CD4-positive, alpha-beta T cell treated with Interleukin-17A for 1 hour (primary cell): ENCODE results near the gene B9D2.

ENCODE experiments used
- DNase-seq: peaks from one replicate; pipeline ENCODE4 v3.0.0-alpha.2; 2020

B9D2 gene

DNA sequence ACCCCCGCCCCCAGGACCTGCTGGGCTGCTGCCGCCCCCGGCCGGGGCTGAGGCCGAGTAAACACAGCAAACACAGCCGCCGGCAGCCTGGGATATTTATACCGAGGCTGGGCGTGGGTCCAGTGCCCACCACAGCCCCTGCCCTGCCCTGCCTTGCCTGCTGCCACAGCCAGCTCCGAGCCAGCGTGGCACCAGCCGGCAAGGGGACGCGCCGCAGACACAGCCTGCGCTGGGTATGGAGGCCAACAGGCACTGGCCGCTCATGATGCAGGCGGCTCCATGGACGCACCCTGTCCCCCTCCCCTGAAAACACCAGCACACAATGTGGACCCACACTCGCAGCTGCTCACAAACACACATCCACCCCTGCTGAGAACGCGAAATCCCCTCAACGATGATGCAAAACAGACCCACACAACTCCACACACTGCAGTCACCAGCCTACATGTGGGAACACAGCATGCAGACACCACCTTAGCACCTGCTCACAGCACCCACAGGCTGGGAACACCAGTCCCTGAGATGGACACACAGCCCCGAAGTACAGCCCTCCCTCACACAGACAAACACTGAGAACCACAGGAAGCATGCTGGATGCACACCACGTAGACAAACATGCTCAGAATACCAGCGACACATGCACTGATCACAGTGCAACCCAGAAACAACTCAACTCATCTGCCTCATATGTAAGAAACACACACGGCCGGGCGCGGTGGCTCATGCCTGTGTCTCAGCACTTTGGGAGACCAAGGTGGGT, 37.8 kb downstream of the B9D2 start:
- peak; percentile 42 for DNase-seq

DNA sequence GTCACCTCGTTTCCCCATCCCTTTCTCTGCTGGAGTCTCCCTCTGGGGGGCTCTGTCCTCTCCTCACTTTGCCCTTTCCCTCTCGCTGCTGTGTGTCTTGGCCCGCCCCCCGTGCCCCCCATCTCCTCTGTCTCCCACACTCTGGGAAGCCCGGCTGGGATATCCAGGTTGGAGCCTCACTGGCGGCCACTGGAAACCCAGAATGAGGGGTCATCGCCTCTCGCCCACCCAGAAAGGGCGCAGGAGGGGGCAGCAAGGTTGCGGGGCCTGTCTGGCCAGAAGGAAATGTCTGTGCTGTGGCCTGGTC, 38.4 kb downstream of the B9D2 start:
- DNase-seq = no peak

DNA sequence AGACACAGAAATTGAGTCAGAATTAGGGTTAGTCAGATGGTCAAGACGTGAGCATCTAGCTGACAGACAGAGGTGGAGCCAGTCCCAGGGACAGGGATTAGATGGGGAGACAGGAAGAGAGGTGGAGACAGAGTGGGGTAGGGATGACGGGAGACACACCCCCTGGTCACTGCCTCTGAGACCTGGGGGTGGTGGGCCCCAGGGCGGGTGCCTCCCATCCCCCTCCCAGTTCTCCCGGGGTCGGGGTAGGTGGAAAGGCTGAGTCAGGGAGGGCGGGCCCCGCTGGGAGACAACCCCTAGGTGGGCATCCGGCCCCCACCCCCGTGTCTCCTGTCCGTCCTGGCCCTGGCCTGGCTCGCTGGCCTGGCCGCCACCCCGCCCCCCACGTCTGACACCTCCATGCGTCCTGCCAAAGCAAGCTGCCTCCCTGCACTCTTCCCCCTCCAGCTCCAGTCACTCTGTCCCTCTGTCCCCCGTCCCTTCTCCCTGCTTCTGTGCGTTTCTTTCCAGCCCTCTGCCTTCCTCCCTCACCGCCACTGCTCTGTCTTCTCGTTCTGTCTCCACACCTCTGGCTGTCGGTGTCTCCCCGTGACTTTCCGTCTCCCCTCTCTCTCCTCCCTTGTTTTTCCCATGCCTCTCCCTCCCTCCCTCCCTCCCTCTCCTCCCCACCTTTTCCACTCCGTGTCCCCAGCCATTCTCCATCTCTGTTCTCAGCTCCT, 38.9 kb downstream of the B9D2 start:
- no peak for DNase-seq

DNA sequence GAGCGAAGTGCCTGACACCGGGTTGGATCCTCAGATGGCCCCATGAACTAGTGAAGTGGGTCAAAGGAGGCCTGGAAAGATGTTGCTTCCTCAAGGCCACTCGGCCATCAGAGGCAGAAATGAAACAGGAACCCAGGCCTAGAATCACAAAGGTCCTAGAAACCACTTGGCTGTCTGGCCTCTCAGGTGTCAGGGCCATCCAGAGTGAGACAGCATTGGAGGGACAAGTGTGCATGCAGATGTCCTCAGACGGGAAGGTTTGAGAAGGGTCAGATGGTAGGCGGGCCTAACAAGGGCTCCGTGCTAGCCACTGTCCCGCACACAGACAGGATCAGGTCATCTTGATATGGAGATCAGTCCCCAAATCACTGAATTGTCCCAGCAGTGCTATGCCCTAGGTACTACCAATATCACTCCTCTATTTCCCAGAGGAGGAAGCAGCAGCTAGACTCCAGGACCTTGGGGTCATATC, 39.7 kb downstream of the B9D2 start:
- DNase-seq = no peak

DNA sequence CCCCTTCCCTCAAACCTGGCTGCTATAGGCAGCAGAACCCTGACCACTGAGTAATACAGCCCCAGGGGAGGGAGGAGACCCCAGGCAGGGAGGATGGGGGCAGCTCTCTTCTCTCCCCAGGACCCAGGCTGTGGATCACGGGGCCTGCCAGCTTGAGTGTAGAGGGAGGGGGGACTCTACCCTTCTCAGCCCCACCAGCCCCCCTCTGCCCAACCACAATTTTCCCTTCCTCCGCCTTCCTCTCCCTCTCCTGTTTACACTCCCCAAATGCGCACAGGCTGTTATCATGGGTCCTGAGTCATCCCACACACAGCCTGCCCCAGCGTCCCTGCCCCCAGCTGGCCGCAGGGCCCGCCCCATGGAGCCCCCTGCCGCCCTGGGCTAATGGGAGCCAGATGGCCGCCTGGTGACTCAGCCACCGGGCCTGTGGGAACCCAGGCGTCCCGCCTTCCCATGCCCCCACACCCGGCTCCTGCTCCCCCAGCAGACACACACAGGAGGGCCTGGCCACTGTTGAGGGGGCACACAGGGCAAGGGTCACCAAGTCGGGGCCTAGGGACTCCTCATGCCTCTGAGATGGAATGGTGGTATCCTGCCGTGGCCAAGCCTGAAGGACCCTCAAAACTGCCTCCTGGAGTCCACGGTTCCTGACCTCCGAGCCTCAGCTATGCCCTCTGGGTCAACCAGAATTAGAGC, 40.4 kb downstream of the B9D2 start:
- no peak for DNase-seq

DNA sequence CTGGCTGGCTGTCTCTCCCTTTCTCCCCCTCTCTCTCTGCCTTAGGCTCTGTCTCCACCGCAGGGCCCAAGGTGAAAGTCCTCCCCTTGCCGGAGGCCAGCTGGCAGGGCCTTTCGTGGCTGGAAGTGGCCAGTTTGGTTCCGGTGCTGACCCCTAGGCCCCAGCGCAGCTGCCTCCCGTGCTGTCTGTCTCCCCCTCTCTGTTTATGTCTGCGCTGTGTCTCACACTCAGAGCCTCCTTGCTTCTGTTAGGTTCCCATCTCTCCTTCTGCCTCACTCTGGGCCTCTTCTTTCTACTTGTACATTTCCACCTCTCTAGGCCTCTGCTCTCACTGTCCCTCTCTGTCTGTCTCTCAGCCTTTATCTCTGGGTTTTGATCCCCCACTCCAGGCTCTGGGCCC, 40.9 kb downstream of the B9D2 start:
- DNase-seq = no peak

DNA sequence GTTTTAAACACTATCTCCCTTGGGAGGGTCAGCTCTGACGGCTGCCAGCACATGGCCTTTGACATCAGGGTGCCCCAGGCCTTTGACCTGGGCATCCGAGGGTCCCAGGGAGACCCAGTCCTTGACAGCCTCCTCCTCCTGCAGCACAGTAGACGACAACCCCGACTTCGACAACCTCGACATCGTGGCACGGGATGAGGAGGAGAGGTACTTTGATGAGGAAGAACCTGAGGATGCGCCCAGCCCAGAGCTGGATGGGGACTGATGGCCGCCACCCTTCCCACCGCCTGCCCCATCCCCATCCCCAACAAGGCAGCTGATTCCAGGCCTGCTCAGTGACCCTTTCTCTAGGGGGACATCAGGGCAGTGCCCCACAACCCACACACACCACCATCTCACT, 41.5 kb downstream of the B9D2 start:
- DNase-seq = no peak

DNA sequence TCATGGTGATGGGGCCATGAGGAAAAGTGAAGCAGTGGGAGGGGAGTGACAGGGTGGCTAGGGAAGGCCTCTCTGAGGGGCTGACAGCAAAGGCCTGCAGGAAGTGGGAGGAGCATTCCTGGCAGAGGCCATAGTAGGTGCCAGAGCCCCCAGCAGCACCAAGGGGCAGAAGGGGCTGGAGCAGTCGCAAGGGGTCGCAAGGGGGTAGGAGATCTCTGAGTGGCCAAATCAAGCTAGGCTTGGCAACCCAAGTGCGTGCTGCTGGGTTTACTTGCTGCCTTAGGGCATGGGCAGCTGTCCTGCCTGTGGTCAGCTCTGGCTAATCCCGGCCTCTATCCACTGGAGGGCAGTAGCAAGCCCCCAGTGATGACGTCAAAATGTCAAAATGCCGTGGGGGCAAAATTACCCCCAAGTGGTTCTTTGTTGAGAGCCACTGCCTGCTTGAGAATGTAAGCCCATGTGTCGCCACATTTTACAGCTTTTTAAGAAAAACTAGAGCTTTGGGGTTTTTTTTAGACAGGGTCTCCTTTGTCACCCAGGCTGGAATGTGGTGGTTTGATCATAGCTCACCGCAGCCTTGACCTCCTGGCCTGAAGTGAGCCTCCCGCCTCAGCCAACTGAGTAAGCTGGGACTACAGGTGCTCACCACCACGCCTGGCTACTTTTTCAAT, 42.2 kb downstream of the B9D2 start:
- peak; percentile 36 for DNase-seq

DNA sequence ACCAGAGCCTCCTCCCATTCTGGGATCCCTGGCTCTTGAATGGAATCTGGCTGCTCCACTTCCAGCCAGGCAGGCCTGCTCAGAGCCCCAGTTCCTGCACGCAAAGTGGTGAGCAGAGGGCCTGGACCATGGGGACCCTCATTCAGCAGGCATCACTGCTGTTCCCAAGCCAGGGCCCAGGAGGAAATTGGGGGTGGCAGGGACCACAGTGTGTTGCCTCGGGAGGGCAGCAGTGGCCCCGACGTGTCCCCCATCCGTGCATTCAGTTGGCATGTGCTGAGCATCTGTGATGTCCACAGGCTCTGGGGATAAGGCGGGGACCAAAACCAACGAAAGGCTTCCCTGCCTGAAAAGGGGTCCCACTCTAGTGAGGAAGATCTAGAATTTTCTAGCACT, 42.7 kb downstream of the B9D2 start:
- no peak for DNase-seq

DNA sequence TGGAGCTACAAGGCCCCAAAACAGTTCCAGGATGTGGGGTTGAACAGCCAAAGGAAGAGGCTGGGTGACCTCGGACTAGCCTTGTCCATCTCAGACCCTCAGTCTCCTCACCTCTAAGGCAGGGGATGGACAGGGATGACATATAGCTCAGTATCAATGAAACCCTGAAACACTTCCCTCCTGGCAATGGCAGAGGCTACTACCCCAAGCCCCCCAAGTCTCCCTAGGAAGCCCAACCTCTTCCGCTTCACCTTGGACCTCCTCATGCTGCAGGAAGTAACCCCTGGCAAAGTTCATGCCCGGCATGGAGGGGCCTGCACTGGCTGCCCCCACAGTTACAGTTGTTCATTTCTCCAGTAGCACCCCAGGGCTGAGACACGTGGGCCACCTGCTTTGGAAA, 43.4 kb downstream of the B9D2 start:
- DNase-seq = no peak

DNA sequence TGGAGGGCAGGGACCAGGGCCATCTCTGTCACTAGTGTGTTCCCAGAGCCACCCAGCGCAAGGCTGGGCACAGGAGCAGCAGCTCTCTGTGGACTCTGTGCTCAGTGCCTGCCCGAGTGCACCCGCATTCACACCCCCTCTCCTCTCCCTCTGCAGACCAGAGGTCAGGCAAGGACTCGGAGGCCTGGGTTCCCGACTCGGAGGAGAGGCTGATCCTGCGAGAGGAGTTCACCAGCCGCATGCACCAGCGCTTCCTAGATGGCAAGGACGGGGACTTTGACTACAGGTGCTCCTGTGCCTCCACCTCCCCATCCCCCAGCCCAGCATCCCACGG, 43.8 kb downstream of the B9D2 start:
- no peak for DNase-seq

DNA sequence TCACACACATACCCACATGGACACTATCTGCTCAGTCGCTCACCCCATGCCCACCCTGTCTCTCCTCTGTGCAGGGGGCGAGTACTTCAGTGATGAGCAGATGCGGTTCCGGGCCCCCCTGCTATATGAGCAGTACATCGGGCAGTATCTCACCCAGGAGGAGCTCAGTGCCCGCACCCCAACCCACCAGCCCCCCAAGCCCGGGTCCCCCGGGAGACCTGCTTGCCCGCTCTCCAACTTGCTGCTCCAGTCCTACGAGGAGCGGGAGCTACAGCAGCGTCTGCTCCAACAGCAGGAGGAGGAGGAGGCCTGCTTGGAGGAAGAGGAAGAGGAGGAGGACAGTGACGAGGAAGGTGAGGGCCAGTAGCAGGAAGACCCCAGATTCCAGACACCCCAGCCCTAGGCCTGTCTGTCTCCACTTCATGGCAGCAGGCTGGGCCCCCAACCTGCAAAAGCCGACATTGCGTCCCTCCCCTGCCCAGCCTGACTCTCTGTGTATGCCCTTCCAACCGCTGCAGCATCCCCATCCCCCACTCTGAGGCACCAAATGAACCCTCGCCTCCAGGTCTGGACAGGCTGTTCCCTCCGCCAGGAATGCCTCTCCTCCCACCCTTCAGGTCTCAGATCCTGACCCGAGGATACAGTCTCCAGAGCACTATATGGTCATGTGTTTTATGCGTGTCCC, 44.3 kb downstream of the B9D2 start:
- no peak for DNase-seq

DNA sequence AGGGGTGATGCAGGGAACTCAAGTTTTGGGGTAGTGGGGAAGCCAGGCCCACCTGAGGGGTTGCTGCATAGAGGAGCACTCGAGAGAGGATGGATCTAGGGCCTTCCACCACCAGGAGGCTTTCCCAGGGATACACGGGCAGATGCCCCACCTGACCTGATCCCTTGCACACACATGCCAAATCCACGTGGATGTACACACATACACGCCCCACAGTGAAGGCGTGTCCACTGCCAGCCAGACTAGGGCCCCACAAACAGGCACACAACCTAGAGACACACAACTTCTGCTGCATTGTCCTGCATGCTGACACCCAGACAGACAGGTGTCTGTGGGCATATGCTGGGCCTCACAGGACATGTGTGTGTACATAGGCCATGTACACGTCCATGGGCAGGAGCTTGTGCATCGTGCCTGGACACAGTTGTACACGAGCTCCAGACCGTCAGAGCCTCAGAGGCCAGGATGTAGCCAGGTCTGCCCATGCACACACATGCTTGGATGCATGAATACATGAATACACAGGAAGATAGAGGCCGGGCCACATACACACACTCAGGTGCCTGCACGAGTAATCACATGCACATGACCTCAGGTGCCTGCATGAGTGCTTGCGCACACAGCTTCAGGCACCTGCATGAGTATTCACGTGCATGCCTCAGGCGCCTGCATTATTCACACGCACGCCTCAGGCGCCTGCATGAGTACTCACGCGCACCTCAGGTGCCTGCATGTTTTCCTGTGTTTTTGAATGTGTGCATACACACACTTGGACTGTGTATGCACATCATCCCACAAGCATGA, 45.1 kb downstream of the B9D2 start:
- DNase-seq = no peak

DNA sequence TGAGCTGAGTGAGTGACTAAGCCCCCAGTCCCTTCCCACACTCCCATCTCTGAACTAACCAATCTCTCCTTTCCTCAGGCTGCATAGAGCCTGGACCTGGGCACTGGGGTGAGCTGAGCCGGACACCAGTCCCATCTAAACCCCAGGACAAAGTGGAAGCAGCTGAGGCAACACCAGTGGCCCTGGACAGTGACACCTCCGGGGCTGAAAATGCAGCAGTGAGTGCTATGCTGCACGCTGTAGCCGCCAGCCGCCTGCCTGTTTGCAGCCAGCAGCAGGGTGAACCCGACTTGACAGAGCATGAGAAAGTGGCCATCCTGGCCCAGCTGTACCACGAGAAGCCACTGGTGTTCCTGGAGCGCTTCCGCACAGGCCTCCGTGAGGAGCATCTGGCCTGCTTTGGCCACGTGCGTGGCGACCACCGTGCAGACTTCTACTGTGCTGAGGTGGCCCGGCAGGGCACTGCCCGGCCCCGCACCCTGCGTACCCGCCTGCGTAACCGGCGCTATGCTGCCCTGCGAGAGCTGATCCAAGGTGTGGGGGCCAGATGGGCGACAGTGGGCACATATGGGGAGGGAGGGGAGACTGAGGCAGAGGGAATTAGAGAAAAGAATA, 47.5 kb downstream of the B9D2 start:
- DNase-seq = no peak

DNA sequence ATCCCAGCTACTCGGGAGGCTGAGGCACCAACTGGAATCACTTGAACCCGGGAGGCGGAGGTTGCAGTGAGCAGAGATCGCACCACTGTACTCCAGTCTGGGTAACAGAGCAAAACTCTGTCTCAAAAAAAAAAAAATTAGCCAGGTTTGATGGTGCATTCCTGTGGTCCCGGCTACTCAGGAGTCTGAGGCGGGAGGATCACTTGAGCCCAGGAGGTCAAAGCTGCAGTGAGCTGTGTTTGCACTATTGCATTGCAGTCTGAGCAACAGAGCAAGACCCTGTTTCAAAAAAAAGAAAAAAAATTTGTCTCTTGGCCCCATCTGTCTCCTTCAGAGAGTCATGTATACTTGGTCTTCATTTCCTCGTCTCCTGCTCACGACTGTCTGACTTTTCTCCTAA, 52.3 kb downstream of the B9D2 start:
- no peak for DNase-seq

DNA sequence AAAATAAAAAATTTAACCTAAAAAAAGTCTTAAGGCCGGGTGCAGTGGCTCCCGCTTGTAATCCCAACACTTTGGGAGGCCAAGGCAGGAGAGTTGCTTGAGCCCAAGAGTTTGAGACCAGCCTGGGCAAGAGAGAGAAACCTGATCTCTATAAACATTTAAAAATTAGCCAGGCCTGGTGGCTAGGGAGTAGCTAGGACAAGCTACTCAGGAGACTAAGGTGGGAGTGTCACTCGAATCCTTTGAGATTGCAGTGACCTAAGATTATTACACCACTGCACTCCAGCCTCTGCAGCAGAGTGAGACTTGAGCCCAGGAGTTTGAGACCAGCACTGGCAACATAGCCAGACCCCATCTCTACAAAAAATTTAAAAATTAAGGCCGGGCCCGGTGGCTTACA, 52.9 kb downstream of the B9D2 start:
- no peak for DNase-seq

DNA sequence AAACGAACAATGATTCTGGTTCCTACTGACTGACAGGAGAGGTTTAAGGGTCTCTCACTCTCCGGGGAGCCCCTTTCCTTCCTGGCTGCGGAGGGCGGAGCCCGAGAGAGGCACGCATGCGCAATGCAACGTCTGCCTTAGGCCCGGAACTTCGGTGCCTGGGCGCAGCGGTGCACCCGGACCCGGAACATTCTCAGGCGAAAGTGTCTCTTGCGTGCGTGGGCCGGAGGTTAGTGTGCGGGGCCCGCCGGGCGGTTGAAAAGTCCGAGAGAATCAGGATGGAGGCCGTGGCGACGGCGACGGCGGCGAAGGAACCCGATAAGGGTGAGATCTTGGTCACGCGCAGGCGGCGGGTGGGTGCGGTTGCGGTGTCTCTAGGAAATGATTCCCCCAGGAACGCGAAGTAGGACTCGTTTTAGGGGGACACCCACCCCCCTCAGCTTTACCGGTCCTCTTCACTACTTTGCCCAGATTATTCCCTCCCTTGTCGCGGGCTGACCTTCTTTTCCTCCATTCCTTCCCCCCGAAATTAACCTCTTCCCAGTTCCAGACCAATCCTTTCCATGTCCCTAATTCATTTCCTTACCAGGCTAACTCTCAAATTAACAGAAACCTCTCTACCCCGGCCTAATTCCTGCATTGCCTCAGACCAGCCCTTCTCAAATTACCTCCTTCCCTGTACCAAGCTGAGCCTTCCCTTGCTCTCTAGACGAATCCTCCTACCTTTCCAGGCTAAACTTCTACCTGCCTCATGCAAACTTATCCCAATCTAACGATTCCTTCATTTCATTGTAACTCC, 53.7 kb downstream of the B9D2 start, which contains the start of gene CCDC97:
CCDC97 (plus strand) TSS at position 140 of the 799 bp plus-strand sequence; CDS start at position 279, 139 bp downstream.
- DNase-seq = peak; percentile 92

DNA sequence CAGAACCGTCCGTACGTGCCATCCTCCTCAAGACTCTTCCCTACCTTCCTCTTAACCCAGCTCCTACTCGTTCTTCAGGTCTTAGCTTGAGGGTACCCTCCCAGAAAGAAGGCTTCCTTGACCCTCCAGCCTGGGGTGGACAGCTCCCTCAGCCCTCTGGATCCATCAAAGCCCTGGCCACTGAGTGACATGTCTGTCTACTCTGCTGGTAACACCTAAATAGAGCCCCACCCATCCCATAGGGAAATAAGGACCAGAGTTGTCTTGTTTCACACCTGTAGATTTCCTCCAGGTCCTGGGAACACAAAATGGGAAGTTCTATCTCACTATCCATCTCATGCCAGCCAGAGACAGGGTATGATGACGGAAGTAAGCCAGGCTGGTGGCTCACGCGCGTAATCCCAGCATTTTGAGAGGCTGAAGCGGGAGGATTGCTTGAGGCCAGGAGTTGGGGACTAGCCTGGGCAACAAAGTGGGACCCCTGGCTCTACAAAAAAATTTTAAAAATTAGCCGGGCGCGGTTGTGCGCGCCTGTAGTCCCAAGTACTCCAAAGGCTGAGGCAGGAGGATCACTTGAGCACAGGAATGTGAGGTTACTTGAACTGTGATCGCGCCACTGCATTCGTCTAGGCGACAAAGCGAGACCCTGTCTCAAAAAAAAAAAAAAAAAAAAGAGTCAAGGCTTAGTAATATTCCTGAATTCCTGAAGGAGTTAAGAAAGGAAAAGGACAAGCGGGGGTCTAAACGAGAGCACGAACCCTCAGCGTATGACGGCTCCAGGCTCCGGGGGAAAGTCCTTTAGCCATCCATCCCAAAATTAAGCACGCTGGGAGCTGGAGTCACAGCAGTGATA, 54.5 kb downstream of the B9D2 start:
- DNase-seq = no peak

DNA sequence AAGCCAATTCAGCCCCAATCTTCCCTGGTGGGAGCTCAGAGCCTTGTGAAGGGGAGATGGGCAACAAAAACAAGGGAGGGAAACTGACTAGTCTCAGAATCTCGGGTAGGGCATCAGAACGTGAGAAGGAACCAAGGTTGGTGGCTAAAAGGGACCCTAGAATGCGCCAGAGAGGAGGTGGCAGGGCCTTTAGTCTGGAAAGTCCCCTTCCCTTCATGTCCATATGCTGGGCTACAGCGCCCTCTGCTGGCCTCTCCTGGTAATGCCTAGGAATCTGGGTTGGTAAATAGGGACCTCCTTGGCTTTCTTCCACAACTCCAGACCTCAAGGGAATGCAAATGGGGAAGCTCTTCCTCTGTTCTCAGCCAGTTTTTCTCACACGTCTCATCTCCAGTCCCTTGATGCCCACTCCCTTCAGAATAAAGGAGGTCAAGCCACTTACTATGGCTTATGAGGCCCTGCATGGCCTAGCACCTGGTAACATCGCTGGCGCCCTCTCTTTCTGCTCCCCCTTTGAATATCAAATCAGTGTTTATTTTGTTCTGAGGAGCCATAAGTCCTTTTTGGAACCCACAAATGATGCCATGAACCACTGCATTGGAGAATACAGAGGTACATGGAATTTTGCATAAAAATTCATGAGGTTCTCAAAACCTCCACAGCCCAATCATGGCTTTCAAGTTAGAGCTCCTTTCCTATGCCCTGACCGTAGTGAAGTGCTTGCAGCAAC, 55.3 kb downstream of the B9D2 start:
- DNase-seq = peak; percentile 94
